Measurements from ENCODE around the gene TMEM108. TPM values are rescaled to one million over a fixed set of nuclear protein-coding genes. Genes with fewer than 3 reads are reported as not detected.

The TMEM108 gene
- polyA plus RNA-seq, 1 donor (not counting 4 experiments of a cell fraction or from before 2014, with no cell fraction given): not detected

- dilution Hi-C loops (cut with MboI; ENCODE audit: extremely low pct_ligation_motif_present, low sequenced_read_pairs): no loop called here
- Histone ChIP-seq H3K79me2 (ENCODE audit: control insufficient read depth, insufficient read depth, low read length) (no peaks in the 10 kb centered on the region), H4K20me1 (ENCODE audit: control insufficient read depth, extremely low read depth, insufficient read depth, low read length) (no peaks in the 10 kb centered on the region), H3K36me3 (ENCODE audit: control insufficient read depth in 2 of 2, extremely low read depth in 1 of 2, insufficient read depth in 2 of 2, low read length in 2 of 2) (no peaks in the 10 kb centered on the region), H3K9ac (ENCODE audit: control insufficient read depth, extremely low read depth, insufficient read depth, low read length) (no peak overlapping the region), H3K27ac (ENCODE audit: control insufficient read depth, insufficient read depth, low read length) (no peak overlapping the region), H3K4me2 (ENCODE audit: control insufficient read depth, extremely low read depth, insufficient read depth, low read depth, low read length) (no peak overlapping the region), H3K9me1 (ENCODE audit: control insufficient read depth, extremely low read depth, insufficient read depth, low read length) (no peaks in the 10 kb centered on the region), H3K27me3 (ENCODE audit: control insufficient read depth, extremely low read depth, insufficient read depth, low read length) (no peaks in the 10 kb centered on the region), H2AFZ (ENCODE audit: control insufficient read depth, low read length) (no peak overlapping the region), H3K4me3 (ENCODE audit: control insufficient read depth in 2 of 3, extremely low read depth in 1 of 3, insufficient read depth in 2 of 3, low read depth in 1 of 3, low read length in 3 of 3) (no peak overlapping the region), H3K9me3 (ENCODE audit: control insufficient read depth, low read depth, low read length) (no peaks in the 10 kb centered on the region), H3K4me1 (ENCODE audit: control insufficient read depth, extremely low read depth, insufficient read depth, low read length) (no peaks in the 10 kb centered on the region)
- TF ChIP-seq CTCF (optimal IDR thresholded peaks at IDR 0.05 in 1 of 3, IDR thresholded peaks at IDR 0.05 in 1 of 3, conservative IDR thresholded peaks at IDR 0.05 in 1 of 3; ENCODE audit: extremely low read depth in 1 of 3, insufficient read depth in 2 of 3, low read length in 3 of 3) (no peak), EZH2 (IDR thresholded peaks at IDR 0.05; ENCODE audit: low read length) (no peak)
- no peak for FAIRE-seq
- DNase-seq (ENCODE audit: low read depth, low spot score): no peak
These were observed 251.1 kb downstream of the TMEM108 start for GRCh38 chr3:133289322-133289721.

GRCh38 chr3:133292296-133292695, 254.1 kb downstream of the TMEM108 start:
- Histone ChIP-seq H3K9ac (ENCODE audit: control insufficient read depth, extremely low read depth, insufficient read depth, low read length) (no peak overlapping the region), H3K4me1 (ENCODE audit: control insufficient read depth, extremely low read depth, insufficient read depth, low read length) (peaks cover 8% of the 10 kb centered on the region), H3K4me2 (ENCODE audit: control insufficient read depth, extremely low read depth, insufficient read depth, low read depth, low read length) (no peak overlapping the region), H3K4me3 (ENCODE audit: control insufficient read depth in 2 of 3, extremely low read depth in 1 of 3, insufficient read depth in 2 of 3, low read depth in 1 of 3, low read length in 3 of 3) (no peak overlapping the region), H3K27ac (ENCODE audit: control insufficient read depth, insufficient read depth, low read length) (no peak overlapping the region), H2AFZ (ENCODE audit: control insufficient read depth, low read length) (no peak overlapping the region), H3K27me3 (ENCODE audit: control insufficient read depth, extremely low read depth, insufficient read depth, low read length) (no peaks in the 10 kb centered on the region), H3K9me1 (ENCODE audit: control insufficient read depth, extremely low read depth, insufficient read depth, low read length) (no peaks in the 10 kb centered on the region), H3K9me3 (ENCODE audit: control insufficient read depth, low read depth, low read length) (no peaks in the 10 kb centered on the region), H3K36me3 (ENCODE audit: control insufficient read depth in 2 of 2, extremely low read depth in 1 of 2, insufficient read depth in 2 of 2, low read length in 2 of 2) (no peaks in the 10 kb centered on the region), H3K79me2 (ENCODE audit: control insufficient read depth, insufficient read depth, low read length) (no peaks in the 10 kb centered on the region), H4K20me1 (ENCODE audit: control insufficient read depth, extremely low read depth, insufficient read depth, low read length) (no peaks in the 10 kb centered on the region)
- TF ChIP-seq EZH2 (IDR thresholded peaks at IDR 0.05; ENCODE audit: low read length) (no peak), CTCF (optimal IDR thresholded peaks at IDR 0.05 in 1 of 3, IDR thresholded peaks at IDR 0.05 in 1 of 3, conservative IDR thresholded peaks at IDR 0.05 in 1 of 3; ENCODE audit: extremely low read depth in 1 of 3, insufficient read depth in 2 of 3, low read length in 3 of 3) (no peak)
- FAIRE-seq (no peak), DNase-seq (ENCODE audit: low read depth, low spot score) (no peak)
- dilution Hi-C loops (cut with MboI; ENCODE audit: extremely low pct_ligation_motif_present, low sequenced_read_pairs): no loop called here

Data from keratinocyte (primary cell).